ENCODE results near the gene SIRT5.

DNA sequence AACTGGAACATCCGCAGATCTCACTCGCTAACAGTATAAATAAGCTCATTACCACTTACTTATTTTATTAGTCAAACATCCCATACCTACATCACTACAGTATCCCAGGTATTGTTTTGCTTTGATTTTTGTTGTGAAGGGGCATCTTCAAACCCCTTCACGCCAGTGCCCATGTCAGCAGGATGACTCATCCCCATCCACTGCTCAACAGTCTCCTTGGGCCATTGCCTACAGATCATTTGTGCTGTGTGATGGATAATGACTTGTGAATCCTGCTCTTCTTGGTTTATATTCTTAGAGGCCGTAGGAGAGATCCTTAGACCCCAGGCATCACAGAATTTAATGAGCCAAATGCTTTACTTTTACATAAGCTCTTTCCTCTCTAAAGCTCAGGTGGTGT lies 8.5 kb upstream of the SIRT5 start:
- TF ChIP-seq POLR2AphosphoS5 (IDR thresholded peaks at IDR 0.05; ENCODE audit: low read depth): no peak
- TF ChIP-seq, protein P1, sequence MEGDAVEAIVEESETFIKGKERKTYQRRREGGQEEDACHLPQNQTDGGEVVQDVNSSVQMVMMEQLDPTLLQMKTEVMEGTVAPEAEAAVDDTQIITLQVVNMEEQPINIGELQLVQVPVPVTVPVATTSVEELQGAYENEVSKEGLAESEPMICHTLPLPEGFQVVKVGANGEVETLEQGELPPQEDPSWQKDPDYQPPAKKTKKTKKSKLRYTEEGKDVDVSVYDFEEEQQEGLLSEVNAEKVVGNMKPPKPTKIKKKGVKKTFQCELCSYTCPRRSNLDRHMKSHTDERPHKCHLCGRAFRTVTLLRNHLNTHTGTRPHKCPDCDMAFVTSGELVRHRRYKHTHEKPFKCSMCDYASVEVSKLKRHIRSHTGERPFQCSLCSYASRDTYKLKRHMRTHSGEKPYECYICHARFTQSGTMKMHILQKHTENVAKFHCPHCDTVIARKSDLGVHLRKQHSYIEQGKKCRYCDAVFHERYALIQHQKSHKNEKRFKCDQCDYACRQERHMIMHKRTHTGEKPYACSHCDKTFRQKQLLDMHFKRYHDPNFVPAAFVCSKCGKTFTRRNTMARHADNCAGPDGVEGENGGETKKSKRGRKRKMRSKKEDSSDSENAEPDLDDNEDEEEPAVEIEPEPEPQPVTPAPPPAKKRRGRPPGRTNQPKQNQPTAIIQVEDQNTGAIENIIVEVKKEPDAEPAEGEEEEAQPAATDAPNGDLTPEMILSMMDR (IDR thresholded peaks at IDR 0.05; ENCODE audit: insufficient read depth, low read length): no peak

All from HL-60 (cell line).